ENCODE measurements around the gene PMPCB. TPM values are rescaled to one million over a fixed set of nuclear protein-coding genes. Genes with fewer than 3 reads are reported as not detected.
"Not testable (repeated sequence)": the region's sequence is repeated elsewhere in the genome, so short reads cannot be mapped to it uniquely, and the experiment has no call there.

Gene PMPCB, protein sequence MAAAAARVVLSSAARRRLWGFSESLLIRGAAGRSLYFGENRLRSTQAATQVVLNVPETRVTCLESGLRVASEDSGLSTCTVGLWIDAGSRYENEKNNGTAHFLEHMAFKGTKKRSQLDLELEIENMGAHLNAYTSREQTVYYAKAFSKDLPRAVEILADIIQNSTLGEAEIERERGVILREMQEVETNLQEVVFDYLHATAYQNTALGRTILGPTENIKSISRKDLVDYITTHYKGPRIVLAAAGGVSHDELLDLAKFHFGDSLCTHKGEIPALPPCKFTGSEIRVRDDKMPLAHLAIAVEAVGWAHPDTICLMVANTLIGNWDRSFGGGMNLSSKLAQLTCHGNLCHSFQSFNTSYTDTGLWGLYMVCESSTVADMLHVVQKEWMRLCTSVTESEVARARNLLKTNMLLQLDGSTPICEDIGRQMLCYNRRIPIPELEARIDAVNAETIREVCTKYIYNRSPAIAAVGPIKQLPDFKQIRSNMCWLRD
- 10 to 100 TPM; 55.6 to 62.9 TPM for total RNA-seq

DNA sequence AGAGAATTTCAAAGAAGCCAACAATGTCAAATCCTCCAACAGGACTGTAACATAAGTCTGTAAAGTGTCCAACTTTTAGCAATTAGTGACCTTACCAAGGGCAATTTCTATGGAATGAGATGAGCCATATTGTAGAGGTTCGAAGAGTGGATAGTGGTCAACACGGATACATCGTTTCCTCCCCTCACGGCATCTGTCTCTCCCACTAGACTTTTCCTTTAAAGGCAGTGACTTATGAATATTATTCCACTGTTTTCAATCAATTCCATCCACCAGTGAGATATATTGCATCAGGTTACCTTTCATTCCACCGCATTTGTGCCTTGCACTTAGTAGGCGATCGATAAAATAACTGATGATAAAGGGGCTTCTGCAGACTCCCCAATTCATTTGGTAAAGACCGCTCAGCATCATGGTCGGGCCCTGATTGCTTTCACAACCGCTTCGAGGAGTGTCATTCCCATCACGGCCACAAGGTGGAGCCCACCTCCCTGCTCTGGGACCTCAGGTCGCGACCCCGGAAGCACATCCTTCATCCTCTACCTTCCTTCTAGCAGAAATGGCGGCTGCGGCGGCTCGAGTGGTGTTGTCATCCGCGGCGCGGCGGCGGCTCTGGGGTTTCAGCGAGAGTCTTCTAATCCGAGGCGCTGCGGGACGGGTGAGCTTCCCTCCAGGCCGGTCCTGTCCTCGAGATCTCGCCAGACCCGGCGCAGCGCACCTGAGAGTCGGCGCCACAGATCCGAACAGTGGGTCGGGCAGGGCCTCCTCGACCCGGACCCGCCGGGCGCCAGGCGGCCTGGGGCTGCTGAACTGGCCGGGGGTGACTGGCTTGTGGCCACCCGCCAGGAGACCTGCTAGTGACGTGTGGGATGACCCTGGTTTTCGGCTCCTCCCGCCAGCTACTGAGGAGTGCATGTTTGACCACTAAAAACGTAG is at the start of gene PMPCB:
Gene PMPCB (plus strand): TSS at position 535 of the 936 bp plus-strand sequence. CDS start 25 bp downstream, at position 560.
- Mint-ChIP-seq H3K4me3 (peak within 1 kb of the TSS; percentile 94), H3K27me3 (peaks cover 4 to 9% of the 10 kb centered on the region in 2 donors), H3K36me3 (no peaks in the 10 kb centered on the region), H3K4me1 (ENCODE audit: low read depth in 2 of 2) (peaks cover 27 to 29% of the 10 kb centered on the region in 2 donors), H3K9me3 (no peaks in the 10 kb centered on the region), H3K27ac (peak within 1 kb of the TSS; percentile 91 to 95)
- ATAC-seq = peak; percentile 98 to 99
- DNase-seq (ENCODE audit: low spot score) = peak; percentile 95

DNA sequence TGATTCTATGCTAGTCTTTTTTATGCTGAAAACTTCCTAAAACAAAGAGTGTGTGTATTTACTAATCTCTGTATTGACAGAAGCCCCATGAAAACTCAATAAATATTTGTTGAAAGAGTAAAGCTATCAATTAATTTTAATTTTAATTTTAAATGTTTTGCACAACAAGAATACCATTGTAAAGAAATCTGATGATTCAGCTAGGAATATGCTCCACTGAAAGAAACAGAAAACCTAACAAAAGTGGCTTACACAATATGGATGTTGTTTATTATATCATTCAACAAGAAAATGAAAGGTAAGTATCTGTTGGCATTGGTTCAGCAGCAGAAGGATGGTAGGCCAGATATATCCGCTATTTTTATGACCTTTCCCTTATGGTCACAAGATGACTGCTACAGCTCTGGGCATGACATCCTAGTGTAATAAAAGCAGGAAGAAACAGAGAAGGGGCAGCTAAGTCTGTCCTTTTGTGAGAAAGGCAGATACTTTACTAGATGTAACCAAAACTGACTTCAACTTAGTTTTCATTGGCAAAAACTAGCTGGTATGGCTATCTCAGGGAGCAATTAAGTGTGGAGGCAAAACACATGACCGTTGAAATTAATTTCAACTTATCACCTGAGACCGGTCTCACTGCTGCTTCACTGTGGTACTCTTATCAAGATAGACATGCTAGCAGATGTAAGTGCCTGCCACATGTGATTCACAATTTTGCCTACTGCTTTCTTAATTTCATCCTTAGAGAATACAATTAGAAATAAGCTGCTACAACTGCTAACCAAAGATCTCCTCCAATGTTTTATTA is 43.3 kb upstream of the PMPCB start:
- H3K9me3 Mint-ChIP-seq; DNase-seq (ENCODE audit: low spot score); H3K36me3 Mint-ChIP-seq; H3K27me3 Mint-ChIP-seq; ATAC-seq; H3K27ac Mint-ChIP-seq; H3K4me3 Mint-ChIP-seq; H3K4me1 Mint-ChIP-seq (ENCODE audit: low read depth in 2 of 2): not testable (repeated sequence)

DNA sequence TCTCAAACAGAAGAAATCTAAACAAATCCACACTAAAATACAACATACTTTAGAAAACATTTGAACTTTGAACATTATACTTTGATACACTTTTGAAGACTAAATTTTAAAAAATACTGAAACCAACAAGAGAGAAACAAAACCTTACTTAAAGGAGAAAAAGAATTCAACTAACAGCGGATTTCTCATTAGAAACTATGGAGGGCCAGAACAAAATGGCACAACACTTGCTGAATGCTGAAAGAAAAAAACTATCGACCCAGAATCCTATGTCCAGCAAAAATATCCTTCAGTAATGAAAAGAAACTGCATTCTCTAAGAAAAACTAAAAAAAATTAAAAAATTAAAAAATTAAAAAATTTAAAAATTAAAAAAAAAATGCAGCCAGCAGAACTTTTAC is 33.2 kb upstream of the PMPCB start:
- peaks cover 4 to 13% of the 10 kb centered on the region in 2 donors for H3K27me3 Mint-ChIP-seq
- not testable (repeated sequence) for H3K4me3 Mint-ChIP-seq; H3K36me3 Mint-ChIP-seq; H3K4me1 Mint-ChIP-seq (ENCODE audit: low read depth in 2 of 2); ATAC-seq; DNase-seq (ENCODE audit: low spot score); H3K9me3 Mint-ChIP-seq; H3K27ac Mint-ChIP-seq

DNA sequence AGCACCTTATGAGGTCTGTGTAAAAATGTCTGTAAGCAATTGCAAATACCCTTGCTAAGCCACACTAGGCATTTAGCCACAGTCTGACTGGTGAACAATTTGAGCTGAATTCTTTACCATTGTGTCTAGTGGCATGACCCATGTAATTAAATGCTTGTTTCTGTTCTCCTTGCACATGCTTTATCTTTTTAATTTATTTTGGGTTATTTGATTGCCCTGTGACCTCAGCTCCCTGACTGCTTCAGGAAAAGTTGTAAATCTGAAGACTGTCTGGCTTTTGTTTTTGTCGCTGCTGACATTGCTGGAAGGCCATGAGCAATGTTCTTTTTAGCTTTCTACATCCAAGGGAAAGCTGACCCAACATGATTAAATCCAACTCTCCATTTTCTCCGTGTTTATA is 31.0 kb upstream of the PMPCB start:
- H3K27me3 Mint-ChIP-seq; H3K4me1 Mint-ChIP-seq (ENCODE audit: low read depth in 2 of 2): not testable (repeated sequence)

DNA sequence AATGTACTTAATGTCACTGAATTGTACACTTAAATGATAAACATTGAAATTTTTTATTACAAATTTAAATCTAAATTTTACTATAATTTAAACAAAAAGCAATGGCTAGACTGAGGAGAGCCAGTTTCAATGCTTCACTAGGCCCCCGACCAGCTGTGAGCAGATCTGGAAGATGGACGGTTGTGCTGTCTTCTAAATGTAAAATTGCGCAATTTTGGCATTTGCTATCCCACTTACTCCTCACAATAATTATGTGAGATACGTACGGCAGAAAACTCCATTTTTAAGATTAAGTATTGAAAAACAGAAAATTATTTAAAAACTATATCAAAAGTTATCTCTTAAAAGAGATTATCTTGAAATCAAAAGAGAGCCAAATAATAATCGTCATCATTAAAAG is 23.9 kb upstream of the PMPCB start:
- H3K4me1 Mint-ChIP-seq (ENCODE audit: low read depth in 2 of 2); ATAC-seq; H3K4me3 Mint-ChIP-seq; H3K9me3 Mint-ChIP-seq; H3K36me3 Mint-ChIP-seq; DNase-seq (ENCODE audit: low spot score); H3K27me3 Mint-ChIP-seq; H3K27ac Mint-ChIP-seq: not testable (repeated sequence)

More for the DNA sequence above, 31.0 kb upstream of the PMPCB start:
- not testable (repeated sequence) for H3K9me3 Mint-ChIP-seq; H3K27ac Mint-ChIP-seq; DNase-seq (ENCODE audit: low spot score); ATAC-seq; H3K36me3 Mint-ChIP-seq; H3K4me3 Mint-ChIP-seq

DNA sequence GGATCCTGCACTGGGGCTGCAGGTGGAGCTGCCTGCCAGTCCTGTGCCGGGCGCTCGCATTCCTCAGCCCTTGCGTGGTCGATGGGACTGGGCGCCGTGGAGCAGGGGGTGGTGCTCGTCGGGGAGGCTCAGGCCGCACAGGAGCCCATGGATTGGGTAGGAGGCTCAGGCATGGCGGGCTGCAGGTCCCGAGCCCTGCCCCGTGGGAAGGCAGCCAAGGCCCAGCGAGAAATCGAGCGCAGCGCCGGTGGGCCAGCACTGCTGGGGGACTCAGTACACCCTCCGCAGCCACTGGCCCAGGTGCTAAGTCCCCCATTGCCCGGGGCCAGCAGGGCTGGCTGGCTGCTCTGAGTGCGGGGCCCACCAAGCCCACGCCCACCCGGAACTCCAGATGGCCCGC is 22.4 kb upstream of the PMPCB start:
- H3K4me3 Mint-ChIP-seq; H3K36me3 Mint-ChIP-seq; H3K27me3 Mint-ChIP-seq; H3K27ac Mint-ChIP-seq; DNase-seq (ENCODE audit: low spot score); ATAC-seq; H3K9me3 Mint-ChIP-seq: not testable (repeated sequence)
- H3K4me1 Mint-ChIP-seq (ENCODE audit: low read depth in 2 of 2) = peaks cover 8 to 11% of the 10 kb centered on the region in 2 donors

DNA sequence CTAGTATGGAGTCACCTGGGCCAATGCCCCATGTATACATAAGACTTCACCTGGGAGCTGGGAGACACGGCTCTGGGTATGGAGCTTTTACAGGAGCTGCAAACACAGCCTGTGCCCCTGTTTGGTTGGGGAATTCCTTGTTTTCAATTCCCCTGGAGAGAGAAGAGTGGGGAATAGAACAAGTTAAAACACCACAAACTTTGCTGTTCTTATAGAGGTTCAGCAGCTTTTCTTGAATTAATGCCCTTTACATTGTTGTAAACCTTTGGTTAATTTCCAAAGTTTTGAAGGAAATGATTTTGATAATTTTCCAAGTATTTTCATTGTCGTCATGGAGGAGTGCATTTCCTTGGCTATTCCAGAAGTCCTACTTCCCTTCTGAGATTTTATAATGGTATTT is 19.0 kb upstream of the PMPCB start:
- H3K27ac Mint-ChIP-seq; DNase-seq (ENCODE audit: low spot score); ATAC-seq; H3K27me3 Mint-ChIP-seq; H3K9me3 Mint-ChIP-seq; H3K36me3 Mint-ChIP-seq; H3K4me3 Mint-ChIP-seq: not testable (repeated sequence)
- peaks cover 18 to 22% of the 10 kb centered on the region in 2 donors for H3K4me1 Mint-ChIP-seq (ENCODE audit: low read depth in 2 of 2)

DNA sequence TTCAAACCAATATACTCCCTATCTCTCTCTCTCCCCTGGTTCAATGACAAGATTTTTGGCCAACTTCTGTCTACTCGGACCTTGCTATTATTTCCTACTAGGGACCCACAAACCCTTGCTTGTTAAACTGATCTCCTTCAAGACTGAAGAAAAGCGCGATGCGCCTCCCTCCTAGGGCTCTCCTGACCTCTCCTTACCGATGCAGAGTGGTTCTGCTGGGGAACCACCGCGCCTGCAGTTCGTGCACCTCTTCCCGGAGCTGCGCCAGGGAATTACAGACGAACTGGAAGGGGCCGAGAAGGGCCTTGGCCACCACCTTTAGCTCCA is 17.6 kb upstream of the PMPCB start:
- Mint-ChIP-seq H3K4me3 (peak overlapping the region; percentile 89), H3K27ac (peak overlapping the region; percentile 80 to 82), H3K4me1 (ENCODE audit: low read depth in 2 of 2) (peaks cover 18 to 22% of the 10 kb centered on the region in 2 donors)
- H3K9me3 Mint-ChIP-seq; H3K36me3 Mint-ChIP-seq; H3K27me3 Mint-ChIP-seq; DNase-seq (ENCODE audit: low spot score): not testable (repeated sequence)
- ATAC-seq = peak in 1 of 2 donors; percentile 51

DNA sequence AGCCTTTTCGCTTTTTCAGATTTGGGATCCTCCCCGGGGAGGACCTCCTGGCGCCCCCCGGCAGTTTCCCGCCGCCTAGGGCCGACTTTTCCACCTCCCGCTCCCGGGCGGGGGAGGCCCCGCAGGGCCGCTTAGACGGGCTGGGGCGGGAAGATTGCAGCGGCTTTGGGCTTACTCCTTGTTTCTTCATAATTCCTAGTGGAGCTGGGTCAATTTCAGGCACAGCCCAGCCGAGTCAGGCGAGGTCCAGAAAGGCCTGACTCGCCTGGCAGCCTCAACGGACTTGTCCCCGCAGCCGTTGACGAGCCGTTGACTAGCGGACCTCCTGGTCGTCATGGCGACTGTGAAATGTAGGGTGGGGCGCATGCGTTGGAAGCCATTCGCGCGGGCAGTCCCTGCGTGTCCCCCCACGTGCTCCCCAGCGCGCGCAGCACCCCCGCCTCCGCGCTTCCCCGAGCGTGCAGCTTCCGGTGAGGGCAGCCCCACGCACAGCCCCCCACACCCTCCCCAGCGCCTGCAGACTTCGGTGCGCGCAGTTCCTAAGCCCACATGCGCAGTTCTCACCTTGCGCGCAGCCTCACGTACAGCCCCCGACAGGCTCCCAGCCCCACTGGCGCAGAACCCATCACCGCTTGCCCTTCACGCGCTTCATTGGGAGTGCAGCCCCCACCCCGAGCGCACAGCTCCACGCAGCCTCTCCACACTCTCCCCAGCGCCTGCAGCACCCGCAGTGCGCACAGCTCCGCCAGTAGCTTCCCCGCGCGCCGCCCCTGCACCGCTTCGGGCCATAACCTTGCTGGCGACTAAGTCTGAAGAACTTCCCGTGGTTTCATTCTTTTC is 17.1 kb upstream of the PMPCB start:
- H3K9me3 Mint-ChIP-seq, H3K27me3 Mint-ChIP-seq, H3K36me3 Mint-ChIP-seq: not testable (repeated sequence)
- H3K27ac Mint-ChIP-seq = peak overlapping the region; percentile 80 to 82
- DNase-seq (ENCODE audit: low spot score) = peak; percentile 93
- peak overlapping the region; percentile 89 for H3K4me3 Mint-ChIP-seq
- ATAC-seq = peak; percentile 95 to 96
- H3K4me1 Mint-ChIP-seq (ENCODE audit: low read depth in 2 of 2) = peaks cover 18 to 22% of the 10 kb centered on the region in 2 donors

DNA sequence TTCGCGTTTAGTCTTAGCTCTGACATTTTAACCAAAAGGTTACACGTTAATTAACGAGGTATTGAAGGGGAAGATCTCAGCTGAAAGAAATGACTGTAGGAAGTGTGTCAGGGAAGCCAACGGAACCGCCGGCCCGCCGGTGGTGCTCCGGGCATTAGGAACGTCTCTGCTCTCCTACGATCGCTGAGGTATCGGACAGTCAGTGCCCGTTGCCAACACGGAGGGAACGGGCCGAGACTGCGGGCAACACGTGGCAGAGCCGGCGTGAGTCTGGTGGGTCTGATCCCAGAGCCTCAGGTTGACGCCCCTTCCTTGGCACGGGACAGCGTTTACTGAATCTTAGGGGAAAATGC is 16.5 kb upstream of the PMPCB start:
- DNase-seq (ENCODE audit: low spot score); H3K9me3 Mint-ChIP-seq; H3K36me3 Mint-ChIP-seq; H3K27me3 Mint-ChIP-seq: not testable (repeated sequence)
- Mint-ChIP-seq H3K4me3 (peak overlapping the region; percentile 89), H3K4me1 (ENCODE audit: low read depth in 2 of 2) (peaks cover 18 to 22% of the 10 kb centered on the region in 2 donors), H3K27ac (peak overlapping the region; percentile 80 to 82)
- peak in 1 of 2 donors; percentile 15 for ATAC-seq

DNA sequence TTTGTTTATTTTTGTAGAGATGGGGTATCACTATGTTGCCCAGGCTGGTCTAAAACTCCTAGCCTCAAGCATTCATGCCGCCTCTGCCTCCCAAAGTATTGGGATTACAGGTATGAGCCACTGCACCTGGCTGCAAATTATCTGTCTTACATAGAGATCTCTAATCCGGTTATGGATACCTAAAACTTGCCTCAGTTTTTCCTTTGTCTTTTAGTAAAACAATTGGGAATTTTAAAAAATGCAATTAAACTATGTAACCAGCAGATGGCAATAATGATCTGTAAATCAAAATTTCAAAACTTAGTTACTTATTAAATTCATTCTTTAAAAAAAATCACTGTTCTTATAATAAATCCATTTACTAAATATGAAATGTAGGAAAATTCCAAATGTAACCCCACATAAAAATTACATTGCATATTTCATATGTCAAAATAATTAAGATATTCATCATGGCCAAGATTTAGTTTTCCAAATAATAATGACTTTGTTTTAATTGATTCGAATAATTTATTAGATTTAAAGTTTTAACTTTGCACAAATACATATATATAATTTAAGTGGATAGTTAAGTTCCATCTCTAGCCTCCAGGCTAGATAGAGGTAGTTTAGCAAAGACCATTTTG is 14.3 kb upstream of the PMPCB start:
- not testable (repeated sequence) for H3K4me3 Mint-ChIP-seq; H3K36me3 Mint-ChIP-seq; H3K9me3 Mint-ChIP-seq; H3K27me3 Mint-ChIP-seq; H3K27ac Mint-ChIP-seq; DNase-seq (ENCODE audit: low spot score); ATAC-seq
- H3K4me1 Mint-ChIP-seq (ENCODE audit: low read depth in 2 of 2) = peaks cover 18 to 22% of the 10 kb centered on the region in 2 donors

DNA sequence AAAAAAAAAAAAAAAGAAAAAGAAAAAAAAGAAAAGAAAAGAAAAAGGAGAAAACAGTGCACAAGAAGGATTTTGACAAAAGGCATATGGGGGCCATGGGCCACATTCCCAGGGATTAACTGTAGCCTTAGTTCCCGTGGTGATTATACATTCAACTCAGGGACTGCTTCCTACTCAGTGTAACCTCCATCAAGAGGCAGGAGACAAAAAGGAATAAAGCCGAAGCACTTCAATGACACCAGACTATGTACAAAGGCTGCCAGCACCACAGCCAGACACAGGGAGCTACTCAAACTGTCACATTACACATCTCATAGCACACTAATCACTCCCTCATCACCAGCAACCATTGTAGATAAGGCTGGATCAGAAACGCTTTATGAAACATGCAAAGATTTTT is 5.1 kb upstream of the PMPCB start:
- no peak for ATAC-seq
- Mint-ChIP-seq H3K27ac (no peak overlapping the region), H3K36me3 (no peaks in the 10 kb centered on the region), H3K27me3 (peaks cover 16% of the 10 kb centered on the region in 2 donors), H3K9me3 (no peaks in the 10 kb centered on the region), H3K4me1 (ENCODE audit: low read depth in 2 of 2) (peaks cover 10 to 12% of the 10 kb centered on the region in 2 donors), H3K4me3 (no peak overlapping the region)
- no peak for DNase-seq (ENCODE audit: low spot score)

Measured in natural killer cell treated with Interleukin-12 subunit alpha and Interleukin-12 subunit beta and Interleukin-15 and Interleukin-18, amount 100 ng/mL, for 72 hours (primary cell).